Posterior cingulate gyrus (tissue), 11 donors: Measurements from ENCODE around the gene DDRGK1.

ENCODE experiments used
- DNase-seq, 10 donors: peaks; one replicate each; pipeline versions ENCODE4 v3.0.0 to v3.0.0-alpha.2; 2020 to 2021; ENCODE audit warnings: mixed read lengths in 3 of 10
- intact Hi-C: fragments of 100-400 bp; cut with DNase I; formaldehyde crosslinking; loops from one replicate; pipeline ENCODE4 v1.15.1; 2023

The DDRGK1 gene

DNA sequence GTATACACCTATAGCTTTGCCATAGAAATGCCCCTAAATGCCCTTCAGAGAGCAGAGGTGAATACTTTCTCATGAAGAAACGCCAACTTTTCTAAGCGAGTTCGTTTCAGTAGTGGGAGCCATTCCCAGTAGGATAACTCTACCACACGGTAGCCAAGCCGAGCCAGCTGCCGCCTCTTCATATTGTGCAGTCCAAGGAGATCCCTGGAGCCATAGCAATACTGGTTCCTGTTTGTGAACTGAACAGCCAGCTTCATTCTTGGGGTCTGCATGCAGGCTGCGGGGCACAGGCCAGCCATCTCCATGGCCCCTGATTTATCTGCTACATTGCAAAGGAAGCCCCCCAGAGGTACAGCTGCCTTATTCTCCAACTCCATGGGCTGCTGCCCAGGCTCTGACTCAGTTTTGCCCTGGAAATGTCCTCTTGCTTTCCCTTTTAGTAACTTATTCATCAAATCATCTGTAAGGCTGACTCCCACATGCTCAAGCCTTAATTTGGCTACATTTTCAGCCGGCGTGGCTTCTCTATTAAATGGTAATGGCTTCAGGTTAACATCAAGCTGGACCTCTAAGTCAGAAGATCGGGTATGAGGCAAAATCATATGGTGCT, 57.6 kb downstream of the DDRGK1 start:
- intact Hi-C loops: no loop called here
- DNase-seq: peak in 5 of 10 donors; percentile 30 to 89 (median 89)

DNA sequence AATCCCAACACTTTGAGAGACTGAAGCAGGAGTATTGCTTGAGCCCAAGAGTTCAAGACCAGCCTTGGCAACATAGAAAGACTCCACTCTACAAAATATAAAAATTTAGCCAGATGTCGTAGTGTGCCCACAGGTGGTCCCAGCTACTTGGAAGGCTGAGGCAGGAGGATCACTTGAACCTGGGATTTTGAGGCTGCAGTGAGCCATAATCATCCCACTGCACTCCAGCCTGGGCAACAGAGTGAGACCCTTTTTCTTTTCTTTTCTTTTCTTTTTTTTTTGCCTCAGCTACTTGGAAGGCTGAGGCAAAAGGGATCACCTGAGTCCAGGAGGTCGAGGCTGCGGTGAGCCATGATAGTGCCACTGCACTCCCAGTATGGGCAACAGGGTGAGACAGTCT, 62.7 kb downstream of the DDRGK1 start:
- DNase-seq: no peak
- intact Hi-C loops: no loop called here
